H9 (cell line): ENCODE results near the gene LARP4B. TPM values are rescaled to one million over a fixed set of nuclear protein-coding genes. Genes with fewer than 3 reads are reported as not detected.

Experiments used
- DNase-seq: peaks from one replicate; pipeline ENCODE4 v3.0.0-alpha.2; 2017
- H2AFZ ChIP-seq: one replicate; pipeline ENCODE4 v1.6.1; 2013; ENCODE audit warnings: mild to moderate bottlenecking, low read length, control low read depth, moderate library complexity
- H2AK5ac ChIP-seq: 2 replicates; pipeline ENCODE4 v1.6.1; 2013; ENCODE audit warnings: low read length, control low read depth, mixed read lengths; ENCODE audit not compliant: insufficient read length
- H2BK120ac ChIP-seq: one replicate; pipeline ENCODE4 v1.6.1; 2013; ENCODE audit warnings: low read depth, mild to moderate bottlenecking, low read length, control low read depth, inconsistent platforms; ENCODE audit not compliant: poor library complexity, severe bottlenecking
- H2BK12ac ChIP-seq: 2 replicates; pipeline ENCODE4 v1.6.1; 2013; ENCODE audit warnings: low read length, control low read depth, mixed read lengths, low read depth; ENCODE audit not compliant: insufficient read length
- H2BK15ac ChIP-seq: 2 replicates; pipeline ENCODE4 v1.6.1; 2013; ENCODE audit warnings: low read depth, low read length, control low read depth
- H2BK20ac ChIP-seq: one replicate; pipeline ENCODE4 v1.6.1; 2013; ENCODE audit warnings: low read depth, mild to moderate bottlenecking, low read length, control low read depth, inconsistent platforms; ENCODE audit not compliant: poor library complexity, severe bottlenecking
- H2BK5ac ChIP-seq: 2 replicates; pipeline ENCODE4 v1.6.1; 2013; ENCODE audit warnings: low read length, control low read depth, mixed read lengths; ENCODE audit not compliant: insufficient read length
- H3K14ac ChIP-seq: 2 replicates; pipeline ENCODE4 v1.6.1; 2013; ENCODE audit warnings: low read length, control low read depth; ENCODE audit not compliant: insufficient read depth
- H3K18ac ChIP-seq: 2 replicates; pipeline ENCODE4 v1.6.1; 2013; ENCODE audit warnings: low read depth, mild to moderate bottlenecking, mixed read lengths, low read length, control low read depth; ENCODE audit not compliant: insufficient read length
- H3K23ac ChIP-seq: 2 replicates; pipeline ENCODE4 v1.6.1; 2013; ENCODE audit warnings: low read length, control low read depth, mixed read lengths, low read depth; ENCODE audit not compliant: insufficient read length
- H3K23me2 ChIP-seq: 2 replicates; pipeline ENCODE4 v1.6.1; 2013; ENCODE audit warnings: low read depth, mild to moderate bottlenecking, mixed read lengths, low read length, control low read depth; ENCODE audit not compliant: insufficient read length, poor library complexity, severe bottlenecking
- H3K27ac ChIP-seq: 2 replicates; pipeline ENCODE4 v1.5.1; 2013; ENCODE audit warnings: low read length, control low read depth, mixed read lengths, low read depth; ENCODE audit not compliant: insufficient read length
- H3K27me3 ChIP-seq: 2 replicates; pipeline ENCODE4 v1.6.1; 2013; ENCODE audit warnings: low read length, control low read depth, inconsistent platforms; ENCODE audit not compliant: insufficient read depth
- H3K4ac ChIP-seq: 2 replicates; pipeline ENCODE4 v1.6.1; 2013; ENCODE audit warnings: low read depth, mild to moderate bottlenecking, control low read depth, inconsistent platforms, low read length, moderate library complexity
- H3K4me1 ChIP-seq: 2 replicates; pipeline ENCODE4 v1.6.1; 2013; ENCODE audit warnings: low read length, control low read depth, inconsistent platforms; ENCODE audit not compliant: insufficient read depth
- H3K4me2 ChIP-seq: 2 replicates; pipeline ENCODE4 v1.6.1; 2013; ENCODE audit warnings: low read length, control low read depth, mixed read lengths; ENCODE audit not compliant: insufficient read length, insufficient read depth
- H3K56ac ChIP-seq: 2 replicates; pipeline ENCODE4 v1.6.1; 2013; ENCODE audit warnings: low read depth, mild to moderate bottlenecking, mixed read lengths, low read length, control low read depth; ENCODE audit not compliant: insufficient read length
- H3K79me1 ChIP-seq: 2 replicates; pipeline ENCODE4 v1.6.1; 2013; ENCODE audit warnings: low read depth, mild to moderate bottlenecking, moderate library complexity, low read length, control low read depth, inconsistent platforms; ENCODE audit not compliant: insufficient read depth, poor library complexity, severe bottlenecking
- H3K79me2 ChIP-seq: 2 replicates; pipeline ENCODE4 v1.6.1; 2013; ENCODE audit warnings: low read length, control low read depth, inconsistent platforms; ENCODE audit not compliant: insufficient read depth
- H3K9ac ChIP-seq: 2 replicates; pipeline ENCODE4 v1.6.1; 2013; ENCODE audit warnings: low read length, control low read depth, mixed read lengths; ENCODE audit not compliant: insufficient read length; ENCODE audit errors: extremely low read depth
- H3K9me3 ChIP-seq: one replicate; pipeline ENCODE4 v1.6.1; 2013; ENCODE audit warnings: low read depth, low read length, inconsistent platforms; ENCODE audit not compliant: control insufficient read depth
- H3T11ph ChIP-seq: one replicate; pipeline ENCODE4 v1.6.1; 2013; ENCODE audit warnings: mild to moderate bottlenecking, low read length, control low read depth, inconsistent platforms
- H4K20me1 ChIP-seq: one replicate; pipeline ENCODE4 v1.6.1; 2013; ENCODE audit not compliant: control insufficient read depth, insufficient read length, insufficient read depth
- H4K5ac ChIP-seq: 2 replicates; pipeline ENCODE4 v1.6.1; 2013; ENCODE audit warnings: low read depth, mild to moderate bottlenecking, mixed read lengths, low read length, control low read depth; ENCODE audit not compliant: insufficient read length
- H4K8ac ChIP-seq: replicated peaks from 2 replicates; pipeline ENCODE4 v1.6.1; 2013; ENCODE audit warnings: low read length, control low read depth, mixed read lengths, low read depth; ENCODE audit not compliant: insufficient read length
- H4K91ac ChIP-seq: 2 replicates; pipeline ENCODE4 v1.6.1; 2013; ENCODE audit warnings: low read depth, mild to moderate bottlenecking, moderate library complexity, mixed read lengths, low read length, control low read depth; ENCODE audit not compliant: insufficient read length
- H3K27ac Mint-ChIP-seq, 3 experiments: 2 replicates in 2 of 3; 3 replicates in 1 of 3; pipeline ENCODE4 v1.8.0; 2020 to 2021; ENCODE audit warnings: mixed read lengths in 3 of 3, mild to moderate bottlenecking in 1 of 3, moderate library complexity in 1 of 3
- H3K27me3 Mint-ChIP-seq: 2 replicates; pipeline ENCODE4 v1.8.0; 2021; ENCODE audit warnings: low read depth, mild to moderate bottlenecking, moderate library complexity, mixed read lengths
- H3K36me3 Mint-ChIP-seq, 3 experiments: 2 replicates in 2 of 3; 3 replicates in 1 of 3; pipeline ENCODE4 v1.8.0; 2020 to 2021; ENCODE audit warnings: low read depth in 3 of 3, mixed read lengths in 3 of 3; ENCODE audit not compliant: insufficient read depth in 1 of 3
- H3K4me1 Mint-ChIP-seq, 2 experiments: 2 replicates each; pipeline ENCODE4 v1.8.0; 2020; ENCODE audit warnings: mixed read lengths in 2 of 2
- H3K4me3 Mint-ChIP-seq, 2 experiments: 2 replicates in 1 of 2; 3 replicates in 1 of 2; pipeline ENCODE4 v1.8.0; 2020 to 2021; ENCODE audit warnings: mild to moderate bottlenecking in 2 of 2, mixed read lengths in 2 of 2, moderate library complexity in 1 of 2
- H3K9me3 Mint-ChIP-seq, 2 experiments: 2 replicates in 1 of 2; 3 replicates in 1 of 2; pipeline ENCODE4 v1.8.0; 2020; ENCODE audit warnings: mild to moderate bottlenecking in 2 of 2, mixed read lengths in 2 of 2, moderate library complexity in 1 of 2
- WGBS: extraction: QIAGEN DNeasy Blood & Tissue Kit; methylation state at CpG from one replicate; pipeline ENCODE4 v1.1.7; 2013; ENCODE audit warnings: missing lambda C conversion rate, low lambda C conversion rate, mixed read lengths; ENCODE audit not compliant: insufficient read length; ENCODE audit errors: extremely low coverage; 5-methylcytosine and 5-hydroxymethylcytosine counted together
- total RNA-seq: library from RNA; stranded (reverse); gene quantifications from 2 replicates; pipeline ENCODE4 v1.2.1, GENCODE V29; 2021
- TF ChIP-seq, protein P1 (sequence below): fragments of 200-600 bp; sonication (generic); conservative IDR thresholded peaks from 3 replicates; pipeline ENCODE4 v1.8.0; 2021; ENCODE audit warnings: antibody characterized with exemption, mild to moderate bottlenecking

Gene LARP4B
- total RNA-seq, 1 experiment from 2014 or later, result 88.9 TPM

DNA sequence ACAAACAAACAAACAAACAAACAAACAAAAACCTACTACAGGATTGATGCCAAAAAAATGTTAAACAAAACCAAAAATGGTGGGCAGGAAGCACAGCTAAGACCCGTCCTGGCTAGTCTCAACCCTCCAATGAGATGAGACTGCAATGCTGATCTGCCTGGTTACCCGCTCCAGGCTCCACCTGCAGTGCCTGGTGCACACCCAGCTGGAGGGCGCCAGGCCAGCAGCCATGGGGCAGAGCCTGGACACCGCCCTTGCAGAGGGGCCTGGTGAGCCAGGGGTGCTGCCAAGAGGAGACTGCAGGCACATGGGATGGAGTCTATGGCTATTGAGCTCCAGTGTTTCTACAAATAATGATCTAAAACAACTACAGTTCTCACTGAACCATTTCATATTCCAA, 107.0 kb downstream of the LARP4B start:
- Histone ChIP-seq H3K14ac (no peak overlapping the region), H3K4ac (no peak overlapping the region), H2BK12ac (no peak overlapping the region), H4K91ac (no peak overlapping the region), H2AK5ac (no peak overlapping the region), H3K4me2 (no peak overlapping the region), H3K27ac (no peak overlapping the region), H3K4me1 (no peaks in the 10 kb centered on the region), H3K9me3 (no peaks in the 10 kb centered on the region), H3K9ac (no peak overlapping the region), H4K8ac (no peak overlapping the region), H3K79me1 (no peaks in the 10 kb centered on the region), H3K23ac (no peak overlapping the region), H3T11ph (no peak overlapping the region), H3K79me2 (no peaks in the 10 kb centered on the region), H3K23me2 (no peaks in the 10 kb centered on the region), H2AFZ (no peak overlapping the region), H2BK5ac (no peak overlapping the region), H3K56ac (no peak overlapping the region), H3K27me3 (no peaks in the 10 kb centered on the region), H2BK120ac (no peak overlapping the region), H2BK20ac (no peak overlapping the region), H4K20me1 (no peaks in the 10 kb centered on the region), H3K18ac (no peak overlapping the region), H2BK15ac (no peak overlapping the region), H4K5ac (no peak overlapping the region)
- no peak for DNase-seq
- H3K4me3 Mint-ChIP-seq, result no peak overlapping the region
- no peaks in the 10 kb centered on the region for H3K4me1 Mint-ChIP-seq
- peaks cover 29 to 89% (median 66%) of the 10 kb centered on the region in 3 experiments for H3K36me3 Mint-ChIP-seq
- no peaks in the 10 kb centered on the region; the same call in 1 of the 2 replicates for H3K27me3 Mint-ChIP-seq
- no peaks in the 10 kb centered on the region for H3K9me3 Mint-ChIP-seq
- no peak overlapping the region for H3K27ac Mint-ChIP-seq
- TF ChIP-seq, protein P1, sequence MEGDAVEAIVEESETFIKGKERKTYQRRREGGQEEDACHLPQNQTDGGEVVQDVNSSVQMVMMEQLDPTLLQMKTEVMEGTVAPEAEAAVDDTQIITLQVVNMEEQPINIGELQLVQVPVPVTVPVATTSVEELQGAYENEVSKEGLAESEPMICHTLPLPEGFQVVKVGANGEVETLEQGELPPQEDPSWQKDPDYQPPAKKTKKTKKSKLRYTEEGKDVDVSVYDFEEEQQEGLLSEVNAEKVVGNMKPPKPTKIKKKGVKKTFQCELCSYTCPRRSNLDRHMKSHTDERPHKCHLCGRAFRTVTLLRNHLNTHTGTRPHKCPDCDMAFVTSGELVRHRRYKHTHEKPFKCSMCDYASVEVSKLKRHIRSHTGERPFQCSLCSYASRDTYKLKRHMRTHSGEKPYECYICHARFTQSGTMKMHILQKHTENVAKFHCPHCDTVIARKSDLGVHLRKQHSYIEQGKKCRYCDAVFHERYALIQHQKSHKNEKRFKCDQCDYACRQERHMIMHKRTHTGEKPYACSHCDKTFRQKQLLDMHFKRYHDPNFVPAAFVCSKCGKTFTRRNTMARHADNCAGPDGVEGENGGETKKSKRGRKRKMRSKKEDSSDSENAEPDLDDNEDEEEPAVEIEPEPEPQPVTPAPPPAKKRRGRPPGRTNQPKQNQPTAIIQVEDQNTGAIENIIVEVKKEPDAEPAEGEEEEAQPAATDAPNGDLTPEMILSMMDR, result no peak
- WGBS, result no CpG with 5 or more reads among the region's 4 CpGs
